ENCODE data around the gene CCDC127. TPM values are rescaled to one million over a fixed set of nuclear protein-coding genes. Genes with fewer than 3 reads are reported as not detected.

CCDC127 gene
- total and polyA plus RNA-seq, 2 of the 4 experiments (the other 2 are of a cell fraction), result 3.2 to 3.9 TPM

GRCh38 chr5:164244-164643 lies 53.7 kb downstream of the CCDC127 start:
- Histone ChIP-seq H3K56ac (ENCODE audit: extremely low read depth, insufficient read depth, low read length) (no peak overlapping the region), H2AFZ (replicated peaks; ENCODE audit: low read length, poor library complexity) (no peak overlapping the region), H4K8ac (ENCODE audit: low read depth in 2 of 2, low read length in 2 of 2) (no peak overlapping the region), H2BK15ac (ENCODE audit: low read depth, low read length) (no peak overlapping the region), H2AK9ac (replicated peaks; ENCODE audit: low read depth, low read length, poor library complexity) (no peak overlapping the region), H3K9ac (ENCODE audit: low read depth, low read length) (no peak overlapping the region), H4K91ac (ENCODE audit: insufficient read depth, low read depth, low read length) (no peak overlapping the region), H3K27me3 (ENCODE audit: control insufficient read depth, insufficient read depth, low read length) (no peaks in the 10 kb centered on the region), H3K23ac (ENCODE audit: low read depth, low read length) (no peak overlapping the region), H3K9me3 (ENCODE audit: control insufficient read depth, insufficient read depth, low read length) (no peaks in the 10 kb centered on the region), H2AK5ac (ENCODE audit: low read depth, low read length) (no peak overlapping the region), H3K27ac (ENCODE audit: insufficient read depth, low read length) (no peak overlapping the region), H3K4me1 (ENCODE audit: control insufficient read depth, insufficient read depth, low read length) (peaks cover 23% of the 10 kb centered on the region), H3K14ac (replicated peaks; ENCODE audit: low read depth, low read length) (no peak overlapping the region), H4K20me1 (ENCODE audit: insufficient read depth, low read length) (no peaks in the 10 kb centered on the region), H3K4me2 (ENCODE audit: low read depth, low read length) (no peak overlapping the region), H2BK5ac (ENCODE audit: low read depth, low read length, poor library complexity, severe bottlenecking) (no peak overlapping the region), H2BK120ac (ENCODE audit: low read depth, low read length) (no peak overlapping the region), H4K5ac (ENCODE audit: low read depth, low read length) (no peak overlapping the region), H2BK20ac (ENCODE audit: low read depth, low read length) (no peak overlapping the region), H3K4me3 (ENCODE audit: insufficient read depth, low read depth, low read length) (no peak overlapping the region), H3K79me1 (ENCODE audit: low read depth in 1 of 2, low read length in 2 of 2) (no peaks in the 10 kb centered on the region; a peak in 1 of 4 replicates), H3K36me3 (ENCODE audit: control insufficient read depth, insufficient read depth, low read length) (no peaks in the 10 kb centered on the region), H3K4ac (ENCODE audit: low read depth, low read length) (no peak overlapping the region), H3K18ac (ENCODE audit: low read depth, low read length) (no peak overlapping the region), H3K9me1 (ENCODE audit: insufficient read depth, low read length) (peaks cover 23% of the 10 kb centered on the region; the same call in 1 of the 2 replicates)
- DNase-seq, result no peak
- WGBS, 2 experiments (ENCODE audit: extremely low coverage in 2 of 2, insufficient read length in 1 of 2), result 91% methylated on average over 10 of the region's 14 CpGs; no CpG with 5 or more reads in 1 of the 2 experiments
- intact Hi-C loops (cut with micrococcal nuclease), result no loop called here
- CTCF ChIA-PET, result no interaction called here
- dilution Hi-C loops (cut with HindIII; ENCODE audit: low sequenced_read_pairs, unreplicated experiment), result no loop called here
- POLR2A ChIA-PET (ENCODE audit: unreplicated experiment), result no interaction called here
- TF ChIP-seq MXI1 (IDR thresholded peaks at IDR 0.05; ENCODE audit: borderline replicate concordance, low read depth, low read length) (no peak), POLR2A (IDR thresholded peaks at IDR 0.05; ENCODE audit: low read depth, low read length) (no peak), BHLHE40 (IDR thresholded peaks at IDR 0.05; ENCODE audit: low read depth, low read length) (no peak), NFE2L2 (IDR thresholded peaks at IDR 0.05; ENCODE audit: low read depth, low read length) (no peak), MAFK (IDR thresholded peaks at IDR 0.05; ENCODE audit: low read depth, low read length) (no peak), RAD21 (IDR thresholded peaks at IDR 0.05; ENCODE audit: low read length) (no peak), RFX5 (IDR thresholded peaks at IDR 0.05; ENCODE audit: low read depth, low read length) (no peak), CEBPB (IDR thresholded peaks at IDR 0.05; ENCODE audit: low read depth, low read length) (no peak), FOS (IDR thresholded peaks at IDR 0.05; ENCODE audit: low read depth, low read length) (no peak), CHD1 (IDR thresholded peaks at IDR 0.05; ENCODE audit: low read depth, low read length) (no peak), MAZ (IDR thresholded peaks at IDR 0.05; ENCODE audit: borderline replicate concordance, low read depth, low read length) (no peak), SMC3 (IDR thresholded peaks at IDR 0.05; ENCODE audit: low read depth, low read length) (no peak), RCOR1 (IDR thresholded peaks at IDR 0.05; ENCODE audit: insufficient replicate concordance, low read length) (no peak)
- TF ChIP-seq, protein P1, sequence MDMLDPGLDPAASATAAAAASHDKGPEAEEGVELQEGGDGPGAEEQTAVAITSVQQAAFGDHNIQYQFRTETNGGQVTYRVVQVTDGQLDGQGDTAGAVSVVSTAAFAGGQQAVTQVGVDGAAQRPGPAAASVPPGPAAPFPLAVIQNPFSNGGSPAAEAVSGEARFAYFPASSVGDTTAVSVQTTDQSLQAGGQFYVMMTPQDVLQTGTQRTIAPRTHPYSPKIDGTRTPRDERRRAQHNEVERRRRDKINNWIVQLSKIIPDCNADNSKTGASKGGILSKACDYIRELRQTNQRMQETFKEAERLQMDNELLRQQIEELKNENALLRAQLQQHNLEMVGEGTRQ (IDR thresholded peaks at IDR 0.05; ENCODE audit: low read depth, low read length), result no peak
- TF ChIP-seq, protein P2, sequence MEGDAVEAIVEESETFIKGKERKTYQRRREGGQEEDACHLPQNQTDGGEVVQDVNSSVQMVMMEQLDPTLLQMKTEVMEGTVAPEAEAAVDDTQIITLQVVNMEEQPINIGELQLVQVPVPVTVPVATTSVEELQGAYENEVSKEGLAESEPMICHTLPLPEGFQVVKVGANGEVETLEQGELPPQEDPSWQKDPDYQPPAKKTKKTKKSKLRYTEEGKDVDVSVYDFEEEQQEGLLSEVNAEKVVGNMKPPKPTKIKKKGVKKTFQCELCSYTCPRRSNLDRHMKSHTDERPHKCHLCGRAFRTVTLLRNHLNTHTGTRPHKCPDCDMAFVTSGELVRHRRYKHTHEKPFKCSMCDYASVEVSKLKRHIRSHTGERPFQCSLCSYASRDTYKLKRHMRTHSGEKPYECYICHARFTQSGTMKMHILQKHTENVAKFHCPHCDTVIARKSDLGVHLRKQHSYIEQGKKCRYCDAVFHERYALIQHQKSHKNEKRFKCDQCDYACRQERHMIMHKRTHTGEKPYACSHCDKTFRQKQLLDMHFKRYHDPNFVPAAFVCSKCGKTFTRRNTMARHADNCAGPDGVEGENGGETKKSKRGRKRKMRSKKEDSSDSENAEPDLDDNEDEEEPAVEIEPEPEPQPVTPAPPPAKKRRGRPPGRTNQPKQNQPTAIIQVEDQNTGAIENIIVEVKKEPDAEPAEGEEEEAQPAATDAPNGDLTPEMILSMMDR (conservative IDR thresholded peaks at IDR 0.05; ENCODE audit: low read depth, low read length), result no peak
- TF ChIP-seq, protein P3, sequence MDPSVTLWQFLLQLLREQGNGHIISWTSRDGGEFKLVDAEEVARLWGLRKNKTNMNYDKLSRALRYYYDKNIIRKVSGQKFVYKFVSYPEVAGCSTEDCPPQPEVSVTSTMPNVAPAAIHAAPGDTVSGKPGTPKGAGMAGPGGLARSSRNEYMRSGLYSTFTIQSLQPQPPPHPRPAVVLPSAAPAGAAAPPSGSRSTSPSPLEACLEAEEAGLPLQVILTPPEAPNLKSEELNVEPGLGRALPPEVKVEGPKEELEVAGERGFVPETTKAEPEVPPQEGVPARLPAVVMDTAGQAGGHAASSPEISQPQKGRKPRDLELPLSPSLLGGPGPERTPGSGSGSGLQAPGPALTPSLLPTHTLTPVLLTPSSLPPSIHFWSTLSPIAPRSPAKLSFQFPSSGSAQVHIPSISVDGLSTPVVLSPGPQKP (IDR thresholded peaks at IDR 0.05; ENCODE audit: borderline replicate concordance, low read depth, low read length), result no peak
- in situ Hi-C loops (cut with MboI; ENCODE audit: low sequenced_read_pairs), result no loop called here
- no TSS peak for BruUV-seq (replicated peaks)
- no peak for ATAC-seq (ENCODE audit: low read depth)
